ENCODE data around the gene TRAPPC5.

TRAPPC5 gene

GRCh38 chr19:7645656-7646425, 34.8 kb upstream of the TRAPPC5 start:
- no peak for DNase-seq (ENCODE audit: low spot score)

GRCh38 chr19:7646426-7646700, 34.3 kb upstream of the TRAPPC5 start:
- no peak for DNase-seq (ENCODE audit: low spot score)

GRCh38 chr19:7647156-7647555, 33.5 kb upstream of the TRAPPC5 start:
- DNase-seq (ENCODE audit: low spot score): no peak

DNA sequence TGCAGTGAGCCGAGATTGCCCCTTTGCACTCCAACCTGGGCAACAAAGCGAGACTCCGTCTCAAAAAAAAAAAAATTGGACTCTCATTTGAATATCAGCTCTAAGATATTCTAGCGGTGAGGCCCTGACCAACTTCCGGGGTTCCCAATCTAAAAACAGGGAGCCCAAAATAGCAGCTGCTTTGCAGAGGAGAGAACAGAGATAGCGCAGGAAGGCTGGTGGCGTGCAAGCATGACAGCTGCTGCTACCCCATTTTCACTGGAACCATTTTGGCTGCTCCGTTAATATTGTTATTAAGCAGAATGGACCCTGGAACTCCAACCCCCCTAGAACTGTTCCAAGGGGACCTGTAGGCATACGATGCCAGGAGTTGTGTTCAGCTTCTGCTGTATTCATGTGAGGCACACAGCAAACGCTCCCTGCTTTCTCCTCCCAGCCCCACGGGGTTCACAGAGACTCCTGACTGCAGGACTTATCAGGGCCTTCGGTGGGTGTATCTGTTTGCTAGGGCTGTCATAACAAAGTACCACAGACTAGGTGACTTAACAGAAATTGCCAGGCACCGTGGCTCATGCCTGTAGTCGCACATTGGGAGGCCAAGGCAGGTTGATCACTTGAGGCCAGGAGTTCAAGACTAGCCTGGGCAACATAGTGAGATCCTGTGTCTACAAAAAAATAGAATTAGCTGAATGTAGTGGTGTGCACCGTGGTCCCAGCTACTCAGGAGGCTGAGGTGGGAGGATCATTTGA, 32.2 kb upstream of the TRAPPC5 start:
- DNase-seq (ENCODE audit: low spot score): no peak

- DNase-seq (ENCODE audit: low spot score): no peak
These were observed 30.5 kb upstream of the TRAPPC5 start for GRCh38 chr19:7650148-7650547.

DNA sequence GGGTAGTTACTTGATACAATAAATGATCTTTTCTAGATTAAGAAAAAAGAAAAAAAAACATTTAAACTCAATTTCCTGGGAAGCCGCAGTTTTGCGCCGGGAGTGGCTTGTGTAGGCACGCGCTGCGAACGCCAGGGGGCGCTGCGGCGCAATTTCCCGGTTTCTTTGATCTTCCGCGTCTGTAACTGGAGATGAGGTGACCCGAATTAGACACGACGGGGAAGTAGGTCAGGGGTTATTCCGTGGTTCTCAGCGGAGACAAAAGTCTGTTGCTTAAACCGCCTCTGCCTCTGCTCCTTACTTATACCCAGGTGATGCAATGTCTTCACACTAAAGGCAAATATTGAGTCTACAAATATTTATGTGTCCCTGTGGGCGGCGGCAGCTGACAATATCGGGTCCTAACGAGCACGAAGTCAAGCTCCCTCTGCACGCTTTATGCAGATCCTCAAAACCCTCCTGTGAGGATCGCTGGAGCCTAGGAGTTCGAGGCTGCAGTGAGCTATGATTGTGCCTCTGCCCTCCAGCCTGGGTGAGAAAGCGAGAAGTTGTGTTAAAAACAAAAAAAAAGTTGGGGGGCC, 28.5 kb upstream of the TRAPPC5 start:
- DNase-seq (ENCODE audit: low spot score): peak; percentile 85

- DNase-seq (ENCODE audit: low spot score): peak; percentile 29
These were observed 26.2 kb upstream of the TRAPPC5 start for GRCh38 chr19:7654401-7654800.

DNA sequence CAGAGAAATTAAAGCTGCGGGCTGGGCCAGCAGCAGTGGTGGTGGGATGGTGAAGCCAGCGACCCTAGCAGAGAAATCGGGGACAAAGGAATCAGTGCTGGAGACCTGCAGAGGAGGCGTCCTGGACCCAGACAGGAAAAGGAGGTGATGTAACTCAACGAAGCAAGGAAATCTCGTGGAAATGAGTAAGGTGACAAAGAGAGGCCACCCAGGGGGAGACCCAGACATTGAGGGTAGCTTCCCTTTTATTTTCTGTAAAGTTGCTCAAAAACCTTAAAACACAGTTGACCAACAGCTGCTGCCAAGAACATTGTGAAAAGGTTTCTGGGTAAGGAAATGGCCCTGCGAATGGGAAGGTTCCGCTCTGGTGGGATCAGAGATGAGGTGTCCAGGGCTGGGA, 25.1 kb upstream of the TRAPPC5 start:
- DNase-seq (ENCODE audit: low spot score): no peak

- DNase-seq (ENCODE audit: low spot score): no peak
These were observed 23.4 kb upstream of the TRAPPC5 start for GRCh38 chr19:7657131-7657751.

DNA sequence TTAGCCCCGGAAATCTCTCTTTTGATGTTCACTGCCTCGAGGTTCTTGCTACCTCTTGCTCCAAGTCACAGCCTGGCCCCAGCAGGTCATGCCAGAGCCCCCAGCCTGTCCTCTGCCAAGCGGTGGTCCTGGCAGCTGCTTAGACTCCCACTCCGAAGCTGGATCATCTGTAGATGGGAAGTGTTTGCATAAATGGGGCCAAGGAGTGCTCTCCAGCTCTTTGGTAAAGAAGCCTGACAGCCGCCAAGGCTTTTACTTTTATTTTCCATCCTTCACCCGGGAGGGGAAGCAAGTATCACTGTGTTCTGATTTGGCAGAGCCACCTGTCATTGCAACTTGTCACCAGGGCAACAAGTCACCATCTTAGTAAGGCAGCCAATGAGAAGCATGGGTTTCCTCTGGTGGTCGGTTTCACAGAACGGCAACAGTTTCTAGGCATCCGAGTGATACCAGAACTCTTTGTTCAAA, 22.4 kb upstream of the TRAPPC5 start:
- DNase-seq (ENCODE audit: low spot score): no peak

DNA sequence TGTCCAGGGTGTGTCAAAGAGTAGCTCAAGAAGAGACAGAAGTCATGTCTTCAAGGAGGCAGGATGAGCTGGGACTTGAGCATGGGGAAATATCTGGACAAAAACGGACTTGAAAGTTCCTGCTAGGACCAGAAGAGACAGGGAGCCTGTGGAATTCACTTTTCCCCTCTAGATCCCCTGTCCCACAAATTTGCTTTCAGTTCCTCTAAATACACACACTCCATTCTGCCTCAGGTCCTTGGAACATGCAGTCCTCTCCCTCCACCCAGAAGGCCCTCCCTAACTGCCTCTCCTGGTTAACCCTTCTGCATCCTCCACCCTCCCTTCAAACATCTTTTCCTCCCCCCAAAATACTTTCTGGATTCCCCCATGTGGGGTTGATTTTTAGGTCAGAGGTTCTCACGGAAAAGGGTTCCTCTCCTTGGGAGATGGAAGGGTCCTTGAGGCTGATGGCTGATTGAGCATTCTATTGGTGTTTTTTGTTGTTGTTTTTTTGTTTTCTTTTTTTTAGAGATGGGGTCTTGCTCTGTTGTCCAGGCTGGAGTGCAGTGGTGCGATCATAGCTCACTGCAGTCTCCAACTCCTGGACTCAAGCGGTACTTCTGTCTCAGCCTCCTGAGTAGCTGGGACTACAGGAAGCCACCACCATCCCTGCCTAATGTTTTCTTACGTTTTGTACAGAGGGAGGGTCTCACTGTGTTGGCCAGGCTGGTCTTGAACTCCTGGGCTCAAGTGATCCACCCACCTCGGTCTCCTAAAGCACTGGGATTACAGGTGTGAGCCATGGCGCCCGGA, 18.7 kb upstream of the TRAPPC5 start:
- DNase-seq (ENCODE audit: low spot score): no peak

DNA sequence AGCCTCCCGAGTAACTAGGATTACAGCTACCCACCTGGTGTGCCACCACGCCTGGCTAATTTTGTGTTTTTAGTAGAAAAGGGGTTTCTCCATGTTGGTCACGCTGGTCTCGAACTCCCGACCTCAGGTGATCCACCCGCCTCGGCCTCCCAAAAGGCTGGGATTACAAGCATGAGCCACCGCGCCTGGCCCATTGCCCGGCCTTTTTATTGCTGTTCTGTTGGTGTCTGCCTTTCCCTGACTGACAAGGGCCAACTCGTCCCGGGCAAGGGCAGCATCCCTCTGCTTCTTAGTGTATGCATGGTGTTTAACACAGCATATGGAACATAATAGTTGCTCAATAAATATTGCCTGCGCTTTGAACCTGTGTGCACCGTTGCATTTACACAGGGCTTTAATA, 18.0 kb upstream of the TRAPPC5 start:
- no peak for DNase-seq (ENCODE audit: low spot score)

DNA sequence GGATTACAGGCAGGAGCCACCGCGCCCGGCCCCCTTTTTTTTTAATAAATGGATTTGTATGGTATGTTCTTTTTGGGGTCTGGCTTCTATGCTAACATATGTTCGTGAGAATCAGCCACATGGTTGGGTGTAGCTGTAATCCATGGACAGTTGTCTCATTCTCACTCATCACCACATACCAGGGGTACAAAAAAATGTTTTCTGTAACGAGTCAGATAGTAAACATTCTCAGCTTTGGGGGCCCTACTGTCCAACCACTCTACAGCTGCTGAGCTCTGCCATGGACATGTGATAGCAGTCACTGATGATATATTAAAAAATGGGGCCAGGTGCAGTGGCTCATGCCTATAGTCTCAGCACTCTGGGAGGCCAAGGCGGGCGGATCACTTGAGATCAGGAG, 16.9 kb upstream of the TRAPPC5 start:
- DNase-seq (ENCODE audit: low spot score): no peak

DNA sequence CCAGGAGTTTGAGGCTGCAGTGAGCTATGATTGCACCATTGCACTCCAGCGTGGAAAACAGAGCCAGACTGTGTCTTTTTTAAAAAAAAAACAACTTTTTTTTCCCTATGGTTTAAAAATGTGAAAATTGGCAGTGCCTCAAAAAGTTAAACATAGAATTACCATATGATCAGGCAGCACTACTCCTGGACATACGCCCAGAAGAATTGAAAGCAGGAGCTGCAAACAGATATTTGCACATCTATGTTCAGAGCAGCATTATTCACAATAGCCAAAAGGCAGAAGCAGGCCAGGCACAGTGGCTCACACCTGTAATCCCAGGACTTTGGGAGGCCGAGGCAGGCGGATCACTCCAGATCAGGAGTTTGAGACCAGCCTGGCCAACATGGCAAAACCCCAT, 15.6 kb upstream of the TRAPPC5 start:
- DNase-seq (ENCODE audit: low spot score): no peak

DNA sequence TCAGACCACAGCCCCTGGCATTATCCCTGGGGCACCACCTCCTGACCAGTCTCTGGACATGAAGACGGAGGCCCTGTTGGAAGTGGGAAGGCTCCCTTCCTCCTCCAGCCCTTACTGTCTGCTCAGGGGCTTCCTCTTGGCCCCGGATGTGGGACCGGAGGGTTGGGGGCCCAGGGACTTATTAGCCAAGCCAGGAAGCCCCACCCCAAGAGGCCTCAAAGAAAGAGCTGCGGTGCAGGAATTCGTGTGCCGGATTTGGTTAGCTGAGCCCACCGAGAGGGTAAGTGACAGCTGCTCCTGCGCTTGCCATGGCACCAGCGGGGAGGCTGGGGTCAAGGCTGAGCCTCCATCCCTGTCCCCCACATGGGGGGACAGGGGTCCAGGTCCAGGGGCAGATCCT, 11.8 kb upstream of the TRAPPC5 start, which contains the start of gene RETN:
RETN (plus strand) TSS at position 208 of the 400 bp plus-strand sequence. CDS start 278 bp downstream, outside the sequence.
- no peak for DNase-seq (ENCODE audit: low spot score)

DNA sequence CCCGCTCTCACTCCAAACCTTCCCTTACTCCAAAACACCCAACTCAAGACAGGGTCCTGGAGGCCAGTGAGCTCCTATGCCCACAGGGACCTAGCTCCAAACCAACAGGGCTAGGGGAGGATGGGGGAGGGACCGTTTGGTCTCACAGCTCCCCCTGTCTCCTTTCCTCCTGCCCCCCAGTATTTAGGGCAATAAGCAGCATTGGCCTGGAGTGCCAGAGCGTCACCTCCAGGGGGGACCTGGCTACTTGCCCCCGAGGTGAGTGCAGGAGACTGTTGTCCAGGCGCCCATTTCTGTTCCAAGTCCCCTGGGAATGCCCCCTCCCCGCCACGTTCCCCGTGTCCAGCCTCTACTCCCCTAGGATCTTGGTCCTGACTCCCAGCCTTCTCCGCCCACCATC, 11.0 kb upstream of the TRAPPC5 start:
- DNase-seq (ENCODE audit: low spot score): no peak

DNA sequence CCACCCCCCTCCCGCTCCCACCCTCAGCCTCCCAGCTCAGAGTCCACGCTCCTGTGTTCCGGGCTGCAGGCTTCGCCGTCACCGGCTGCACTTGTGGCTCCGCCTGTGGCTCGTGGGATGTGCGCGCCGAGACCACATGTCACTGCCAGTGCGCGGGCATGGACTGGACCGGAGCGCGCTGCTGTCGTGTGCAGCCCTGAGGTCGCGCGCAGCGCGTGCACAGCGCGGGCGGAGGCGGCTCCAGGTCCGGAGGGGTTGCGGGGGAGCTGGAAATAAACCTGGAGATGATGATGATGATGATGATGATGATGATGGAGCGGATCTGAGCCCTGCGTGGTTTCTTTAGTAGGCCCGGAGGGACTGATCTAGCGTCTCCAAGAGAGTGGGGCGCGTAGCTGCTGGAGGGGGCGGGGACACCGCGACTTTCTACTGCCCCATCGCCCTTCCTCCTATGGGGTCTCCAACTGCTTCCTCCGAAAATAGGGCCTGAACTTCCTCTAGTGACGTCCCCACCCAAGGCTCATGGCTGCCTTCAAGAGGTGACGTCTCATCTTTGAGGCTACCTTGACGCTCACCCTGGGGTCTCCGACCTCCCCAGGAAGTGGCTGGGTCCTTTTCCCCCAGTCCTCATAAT, 10.4 kb upstream of the TRAPPC5 start:
- DNase-seq (ENCODE audit: low spot score): no peak

- no peak for DNase-seq (ENCODE audit: low spot score)
These were observed 9.8 kb upstream of the TRAPPC5 start for GRCh38 chr19:7670790-7671189.

GRCh38 chr19:7672522-7672921, 8.1 kb upstream of the TRAPPC5 start:
- no peak for DNase-seq (ENCODE audit: low spot score)

GRCh38 chr19:7674010-7675005, 6.3 kb upstream of the TRAPPC5 start:
- DNase-seq (ENCODE audit: low spot score): peak; percentile 87

Data from AG08395 (cell line).